GM18511 (cell line): ENCODE results near the gene ZNF25.
"Not testable (repeated sequence)": the region's sequence is repeated elsewhere in the genome, so short reads cannot be mapped to it uniquely, and the experiment has no call there.

Source experiments
- ATAC-seq: cut with Tn5 transposase; IDR thresholded peaks from one replicate; pipeline ENCODE4 v1.9.1; 2021; ENCODE audit warnings: mild to moderate bottlenecking, moderate library complexity; ENCODE audit not compliant: unreplicated experiment

ZNF25 gene

GRCh38 chr10:37948210-37948609 lies 28.2 kb downstream of the ZNF25 start:
- ATAC-seq, result no peak

- ATAC-seq, result no peak
These were observed 28.9 kb downstream of the ZNF25 start for GRCh38 chr10:37947526-37947925.

GRCh38 chr10:37937864-37938263 lies 38.6 kb downstream of the ZNF25 start:
- no peak for ATAC-seq

- no peak for ATAC-seq
These were observed 41.7 kb downstream of the ZNF25 start for GRCh38 chr10:37934791-37935190.

GRCh38 chr10:37930423-37930822 lies 46.0 kb downstream of the ZNF25 start:
- no peak for ATAC-seq

- not testable (repeated sequence) for ATAC-seq
These were observed 68.3 kb downstream of the ZNF25 start for GRCh38 chr10:37908165-37908564.

- ATAC-seq, result no peak
These were observed 70.1 kb downstream of the ZNF25 start for GRCh38 chr10:37906382-37906781.
